A673 (cell line): ENCODE measurements around the gene AP4E1. TPM values are rescaled to one million over a fixed set of nuclear protein-coding genes. Genes with fewer than 3 reads are reported as not detected.

Experiments used
- BruUV-seq: library from RNA; stranded (reverse); fragments of 400-500 nt; replicated peaks from 2 replicates; lab custom pipeline; 2021; lab: Mats Ljungman, UMichigan
- CTCF ChIA-PET: fragments of 300-600 bp; sonication (Branson Sonifier 250); formaldehyde crosslinking; loops from one replicate; lab custom pipeline; 2022; ENCODE audit warnings: antibody characterized with exemption; lab: Charles Lee
- POLR2A ChIA-PET: fragments of 300-600 bp; sonication (Branson Sonifier 250); formaldehyde crosslinking; loops from one replicate; lab custom pipeline; 2022; ENCODE audit warnings: antibody characterized with exemption; ENCODE audit not compliant: low non-redundant PET; lab: Charles Lee
- DNase-seq: peaks from one replicate; pipeline ENCODE4 v3.0.0-alpha.2; 2015; ENCODE audit warnings: low spot score
- H3K27ac ChIP-seq: fragments of 200-600 bp; sonication (generic); 2 replicates; pipeline ENCODE4 v1.5.1; 2016; ENCODE audit warnings: mixed run types, low read depth, mild to moderate bottlenecking, mixed read lengths, antibody characterized with exemption, low read length; ENCODE audit not compliant: poor library complexity, severe bottlenecking
- H3K27me3 ChIP-seq: fragments of 200-600 bp; sonication (generic); replicated peaks from 2 replicates; pipeline ENCODE4 v1.6.1; 2017; ENCODE audit warnings: mixed run types, low read depth, mild to moderate bottlenecking, mixed read lengths, antibody characterized with exemption, low read length; ENCODE audit not compliant: insufficient read depth, poor library complexity
- H3K36me3 ChIP-seq: fragments of 200-600 bp; sonication (generic); 2 replicates; pipeline ENCODE4 v1.6.1; 2016; ENCODE audit warnings: mixed run types, mild to moderate bottlenecking, mixed read lengths, antibody characterized with exemption, low read length; ENCODE audit not compliant: insufficient read depth, poor library complexity, severe bottlenecking
- H3K4me1 ChIP-seq: fragments of 200-600 bp; sonication (generic); 2 replicates; pipeline ENCODE4 v1.6.1; 2017; ENCODE audit warnings: mixed run types, mild to moderate bottlenecking, mixed read lengths, antibody characterized with exemption, low read length; ENCODE audit not compliant: insufficient read depth, poor library complexity, severe bottlenecking
- H3K4me3 ChIP-seq: fragments of 200-600 bp; sonication (generic); 2 replicates; pipeline ENCODE4 v1.5.1; 2016; ENCODE audit warnings: low read depth, mixed run types, mild to moderate bottlenecking, mixed read lengths, low read length; ENCODE audit not compliant: poor library complexity, severe bottlenecking
- H3K9me3 ChIP-seq: fragments of 200-600 bp; sonication (generic); 2 replicates; pipeline ENCODE4 v1.6.1; 2016; ENCODE audit warnings: mixed run types, low read depth, mild to moderate bottlenecking, mixed read lengths, antibody characterized with exemption, low read length; ENCODE audit not compliant: poor library complexity, severe bottlenecking
- EZH2 ChIP-seq: fragments of 200-600 bp; sonication (generic); IDR thresholded peaks from 2 replicates; pipeline ENCODE4 v1.6.1; 2017; ENCODE audit warnings: borderline replicate concordance, low read depth, mild to moderate bottlenecking, mixed read lengths, antibody characterized with exemption, low read length; ENCODE audit not compliant: poor library complexity, severe bottlenecking
- intact Hi-C: fragments of 100-400 bp; cut with micrococcal nuclease; formaldehyde crosslinking; loops from one replicate; pipeline ENCODE4 v1.10.0; 2022; ENCODE audit not compliant: unreplicated experiment
- total RNA-seq: library from RNA; stranded (reverse); gene quantifications from 2 replicates; pipeline ENCODE4 v1.2.3, GENCODE V29; 2021
- TF ChIP-seq, protein P1 (sequence below): fragments of 300-800, 200-600 bp; sonication (generic); conservative IDR thresholded peaks from 2 replicates; pipeline ENCODE4 v1.5.1; 2017; ENCODE audit warnings: low read depth, mild to moderate bottlenecking, antibody characterized with exemption, low read length, moderate library complexity, mixed read lengths

AP4E1 gene
- total RNA-seq, 1 experiment from 2014 or later = 13.9 TPM

DNA sequence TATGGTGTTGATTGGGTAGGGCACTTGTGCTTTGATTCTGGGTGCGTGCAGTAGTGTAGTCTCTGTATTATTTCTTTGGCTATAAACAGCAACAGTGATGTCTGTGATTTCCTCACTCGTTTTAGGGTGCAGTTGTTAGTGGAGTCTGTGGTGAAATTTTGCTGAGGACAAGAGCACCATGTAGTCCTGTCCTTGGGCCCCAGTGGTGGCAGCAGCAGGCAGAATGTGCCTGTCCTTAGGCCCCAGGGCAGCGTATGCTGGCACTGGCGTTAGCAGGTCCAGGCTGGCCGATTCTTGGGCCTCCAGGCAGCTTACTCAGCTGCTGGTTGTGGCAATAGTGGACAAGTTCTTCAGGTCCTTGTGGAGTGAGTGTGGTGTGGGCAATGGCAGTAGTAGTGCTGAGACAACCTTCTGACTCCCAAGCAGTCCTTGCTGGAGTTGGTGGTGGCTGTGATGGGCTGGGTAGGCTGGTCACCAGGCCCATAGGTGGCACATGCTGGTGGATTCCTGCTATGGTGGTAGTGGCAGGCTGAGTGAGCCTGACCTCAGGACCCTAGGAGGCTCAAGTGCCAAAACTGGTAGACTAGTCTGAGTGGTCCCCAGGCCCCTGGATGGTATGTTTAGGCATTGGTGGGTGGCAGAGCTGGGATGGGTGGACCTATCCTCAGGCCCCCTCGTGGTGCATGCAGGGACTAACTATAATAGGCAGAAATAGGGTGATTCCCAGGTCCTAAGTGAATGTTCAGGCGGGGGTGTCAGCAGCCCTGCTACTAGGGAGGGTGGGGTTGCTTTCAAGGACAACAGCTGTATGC is 129.9 kb downstream of the AP4E1 start:
- no peak overlapping the region for H3K4me3 ChIP-seq
- CTCF ChIA-PET = no interaction called here

DNA sequence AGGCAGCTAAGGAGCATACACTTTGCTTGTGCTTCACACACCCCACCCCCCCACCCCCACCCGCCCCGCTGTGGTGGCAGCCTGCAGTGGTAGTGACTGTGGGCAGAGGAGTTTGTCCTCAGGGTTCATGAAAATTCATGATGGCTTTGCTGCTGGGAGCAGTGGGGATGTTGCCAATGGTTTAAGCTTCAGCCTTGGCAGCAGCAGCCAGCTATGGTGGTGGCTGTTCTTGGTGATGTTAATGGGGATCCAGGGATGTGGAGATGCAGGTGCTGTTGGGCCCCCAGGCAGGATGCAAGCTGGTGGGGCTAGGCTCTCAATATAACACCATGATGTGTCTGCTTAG is 130.5 kb downstream of the AP4E1 start:
- POLR2A ChIA-PET = no interaction called here
- intact Hi-C loops = no loop called here
- CTCF ChIA-PET = no interaction called here
- Histone ChIP-seq H3K4me3 (no peak overlapping the region), H3K4me1 (no peaks in the 10 kb centered on the region), H3K36me3 (no peaks in the 10 kb centered on the region), H3K9me3 (no peaks in the 10 kb centered on the region), H3K27me3 (no peaks in the 10 kb centered on the region), H3K27ac (no peak overlapping the region)
- no TSS peak for BruUV-seq
- no peak for TF ChIP-seq EZH2
- TF ChIP-seq, protein P1, sequence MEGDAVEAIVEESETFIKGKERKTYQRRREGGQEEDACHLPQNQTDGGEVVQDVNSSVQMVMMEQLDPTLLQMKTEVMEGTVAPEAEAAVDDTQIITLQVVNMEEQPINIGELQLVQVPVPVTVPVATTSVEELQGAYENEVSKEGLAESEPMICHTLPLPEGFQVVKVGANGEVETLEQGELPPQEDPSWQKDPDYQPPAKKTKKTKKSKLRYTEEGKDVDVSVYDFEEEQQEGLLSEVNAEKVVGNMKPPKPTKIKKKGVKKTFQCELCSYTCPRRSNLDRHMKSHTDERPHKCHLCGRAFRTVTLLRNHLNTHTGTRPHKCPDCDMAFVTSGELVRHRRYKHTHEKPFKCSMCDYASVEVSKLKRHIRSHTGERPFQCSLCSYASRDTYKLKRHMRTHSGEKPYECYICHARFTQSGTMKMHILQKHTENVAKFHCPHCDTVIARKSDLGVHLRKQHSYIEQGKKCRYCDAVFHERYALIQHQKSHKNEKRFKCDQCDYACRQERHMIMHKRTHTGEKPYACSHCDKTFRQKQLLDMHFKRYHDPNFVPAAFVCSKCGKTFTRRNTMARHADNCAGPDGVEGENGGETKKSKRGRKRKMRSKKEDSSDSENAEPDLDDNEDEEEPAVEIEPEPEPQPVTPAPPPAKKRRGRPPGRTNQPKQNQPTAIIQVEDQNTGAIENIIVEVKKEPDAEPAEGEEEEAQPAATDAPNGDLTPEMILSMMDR = no peak
- no peak for DNase-seq

More for the DNA sequence above, 129.9 kb downstream of the AP4E1 start:
- DNase-seq = no peak
- Histone ChIP-seq H3K36me3 (no peaks in the 10 kb centered on the region), H3K9me3 (no peaks in the 10 kb centered on the region), H3K4me1 (no peaks in the 10 kb centered on the region), H3K27ac (no peak overlapping the region), H3K27me3 (no peaks in the 10 kb centered on the region)
- no peak for TF ChIP-seq EZH2
- TF ChIP-seq, protein P1 = no peak
- intact Hi-C loops = no loop called here
- POLR2A ChIA-PET = no interaction called here
- BruUV-seq = no TSS peak

DNA sequence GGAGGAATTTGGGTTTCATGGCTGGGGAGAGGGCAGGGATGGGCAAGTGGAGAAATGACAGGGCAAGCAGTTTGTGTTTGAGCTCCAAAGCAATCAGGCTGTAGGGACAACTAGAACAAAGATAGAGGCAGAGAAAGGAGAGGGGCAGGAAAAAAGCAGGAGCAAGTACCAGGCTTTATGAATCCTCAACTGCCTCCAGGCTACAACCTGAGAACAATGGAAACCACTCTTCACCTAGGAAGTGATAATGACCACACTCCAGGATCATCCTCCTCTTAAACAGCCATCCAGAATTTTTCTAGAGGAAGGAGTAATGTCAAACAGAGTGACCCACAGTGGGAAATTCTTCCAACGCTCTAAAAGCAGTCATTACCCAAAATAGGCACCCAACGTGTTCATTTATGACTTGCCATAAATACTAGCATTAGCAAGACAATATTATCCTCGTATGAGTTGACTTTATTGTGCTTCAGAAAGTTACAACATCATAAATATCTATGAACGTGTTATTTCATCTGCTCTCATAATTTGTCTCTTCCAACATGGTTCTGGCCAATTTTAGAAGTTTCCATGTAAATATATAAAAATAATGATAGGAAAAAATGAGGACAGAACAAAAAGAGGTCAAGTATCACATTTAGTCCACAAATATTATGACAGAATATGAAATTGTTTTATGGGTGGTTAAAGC is 135.7 kb downstream of the AP4E1 start:
- no peak overlapping the region for H3K27ac ChIP-seq
- H3K27me3 ChIP-seq = no peaks in the 10 kb centered on the region
- TF ChIP-seq EZH2 = no peak
- TF ChIP-seq, protein P1 = no peak
- intact Hi-C loops = loop anchor here (10.0 kb wide), 1 partner anchor 321 kb away; no protein-coding TSS in a partner anchor
- no peaks in the 10 kb centered on the region for H3K36me3 ChIP-seq
- no peaks in the 10 kb centered on the region for H3K9me3 ChIP-seq
- no peak for DNase-seq
- CTCF ChIA-PET = no interaction called here
- H3K4me3 ChIP-seq = no peak overlapping the region
- H3K4me1 ChIP-seq = no peaks in the 10 kb centered on the region
- BruUV-seq = no TSS peak
- POLR2A ChIA-PET = no interaction called here
